Peyer's patch (tissue), 4 donors: Measurements from ENCODE around the gene ZNF778.

ENCODE experiments used
- POLR2A ChIP-seq, 2 donors: fragments of 450-650 bp; IDR thresholded peaks; one replicate each; pipeline ENCODE4 v1.5.1; 2017; ENCODE audit warnings: antibody characterized with exemption in 2 of 2, mild to moderate bottlenecking in 2 of 2, moderate library complexity in 2 of 2
- TF ChIP-seq, protein P1 (sequence below), 6 experiments: fragments of 450-650 bp in 4 of 6; fragments of 200-600 bp in 2 of 6; sonication (generic) in 1 of 6; IDR thresholded peaks; one replicate each; pipeline ENCODE4 v1.5.1; 2017 to 2019; ENCODE audit warnings: antibody characterized with exemption in 6 of 6, mild to moderate bottlenecking in 3 of 6, moderate library complexity in 1 of 6

DNA sequence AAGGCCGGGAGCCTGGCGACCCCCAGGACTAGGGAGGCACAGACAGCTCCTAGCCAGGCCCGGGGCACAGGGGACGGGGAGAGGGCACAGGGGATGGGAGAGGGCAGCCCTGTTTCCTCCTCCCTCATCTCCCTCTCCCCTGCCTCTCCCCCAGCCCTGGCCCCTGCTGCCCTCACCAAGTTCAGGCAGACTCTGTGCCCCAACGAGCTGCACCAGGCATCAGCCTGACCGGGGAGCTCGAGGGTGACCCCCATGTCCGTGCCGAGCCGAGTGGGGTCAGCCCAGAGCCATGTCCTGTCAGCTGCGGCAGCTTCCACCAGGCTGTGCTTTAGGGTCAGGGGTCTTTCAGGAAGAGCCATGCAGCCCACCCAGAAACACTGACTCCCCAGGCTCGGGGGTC, 40.0 kb upstream of the ZNF778 start:
- TF ChIP-seq, protein P1, sequence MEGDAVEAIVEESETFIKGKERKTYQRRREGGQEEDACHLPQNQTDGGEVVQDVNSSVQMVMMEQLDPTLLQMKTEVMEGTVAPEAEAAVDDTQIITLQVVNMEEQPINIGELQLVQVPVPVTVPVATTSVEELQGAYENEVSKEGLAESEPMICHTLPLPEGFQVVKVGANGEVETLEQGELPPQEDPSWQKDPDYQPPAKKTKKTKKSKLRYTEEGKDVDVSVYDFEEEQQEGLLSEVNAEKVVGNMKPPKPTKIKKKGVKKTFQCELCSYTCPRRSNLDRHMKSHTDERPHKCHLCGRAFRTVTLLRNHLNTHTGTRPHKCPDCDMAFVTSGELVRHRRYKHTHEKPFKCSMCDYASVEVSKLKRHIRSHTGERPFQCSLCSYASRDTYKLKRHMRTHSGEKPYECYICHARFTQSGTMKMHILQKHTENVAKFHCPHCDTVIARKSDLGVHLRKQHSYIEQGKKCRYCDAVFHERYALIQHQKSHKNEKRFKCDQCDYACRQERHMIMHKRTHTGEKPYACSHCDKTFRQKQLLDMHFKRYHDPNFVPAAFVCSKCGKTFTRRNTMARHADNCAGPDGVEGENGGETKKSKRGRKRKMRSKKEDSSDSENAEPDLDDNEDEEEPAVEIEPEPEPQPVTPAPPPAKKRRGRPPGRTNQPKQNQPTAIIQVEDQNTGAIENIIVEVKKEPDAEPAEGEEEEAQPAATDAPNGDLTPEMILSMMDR (IDR thresholded peaks at IDR 0.05) = no peak
- no peak for TF ChIP-seq POLR2A (IDR thresholded peaks at IDR 0.05)
